GM13976 (cell line): Measurements from ENCODE around the gene PRADC1.

Experiments
- DNase-seq: peaks from one replicate; pipeline ENCODE4 v3.0.0; 2012; ENCODE audit warnings: low spot score
- CTCF ChIP-seq: IDR thresholded peaks from 2 replicates; pipeline ENCODE4 v1.5.1; 2012; ENCODE audit warnings: borderline replicate concordance, mild to moderate bottlenecking; ENCODE audit not compliant: insufficient read depth; ENCODE audit errors: extremely low read depth, missing control alignments, control extremely low read depth
- in situ Hi-C: fragments of 300-500 bp; cut with MboI; formaldehyde crosslinking; loops from one replicate; pipeline ENCODE4 v1.12.0; 2022; ENCODE audit warnings: low sequenced_read_pairs, mixed read lengths, inconsistent platforms; ENCODE audit not compliant: unreplicated experiment

The PRADC1 gene

GRCh38 chr2:73228631-73229030, 4.4 kb downstream of the PRADC1 start:
- in situ Hi-C loops, result no loop called here
- no peak for TF ChIP-seq CTCF
- DNase-seq, result no peak

GRCh38 chr2:73227086-73227485, 6.0 kb downstream of the PRADC1 start:
- in situ Hi-C loops, result no loop called here
- no peak for TF ChIP-seq CTCF
- no peak for DNase-seq

GRCh38 chr2:73225513-73226360, 7.3 kb downstream of the PRADC1 start:
- in situ Hi-C loops, result no loop called here
- DNase-seq, result no peak

GRCh38 chr2:73223821-73224220, 9.2 kb downstream of the PRADC1 start:
- TF ChIP-seq CTCF, result no peak
- DNase-seq, result no peak
- in situ Hi-C loops, result no loop called here

More at GRCh38 chr2:73225513-73226360, 7.3 kb downstream of the PRADC1 start:
- no peak for TF ChIP-seq CTCF

- TF ChIP-seq CTCF, result no peak
- DNase-seq, result no peak
- in situ Hi-C loops, result no loop called here
Observed at GRCh38 chr2:73218298-73218697, 14.7 kb downstream of the PRADC1 start.

GRCh38 chr2:73217826-73218225, 15.2 kb downstream of the PRADC1 start:
- no peak for DNase-seq
- TF ChIP-seq CTCF, result no peak
- in situ Hi-C loops, result no loop called here
